ENCODE measurements around the gene KCNK6. TPM values are rescaled to one million over a fixed set of nuclear protein-coding genes. Genes with fewer than 3 reads are reported as not detected.

KCNK6 gene
- total RNA-seq, 1 experiment from 2014 or later, result 6.5 TPM

DNA sequence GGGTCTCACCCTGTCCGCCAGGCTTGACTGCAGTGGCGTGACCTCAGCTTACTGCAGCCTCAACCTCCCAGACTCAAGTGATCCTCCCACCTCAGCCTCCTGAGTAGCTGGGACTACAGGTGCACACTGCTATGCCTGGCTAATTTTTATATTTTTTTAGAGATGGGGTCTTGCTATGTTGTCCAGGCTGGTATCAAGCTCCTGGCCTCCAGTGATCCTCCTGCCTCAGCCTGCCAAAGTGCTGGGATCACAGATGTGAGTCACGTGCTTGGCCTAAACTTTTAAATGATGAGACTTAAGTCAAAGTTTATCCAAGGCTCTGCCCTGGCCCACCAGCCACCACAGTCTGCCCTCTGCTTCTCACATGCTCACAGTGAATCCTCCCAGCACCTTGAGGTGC, 13.4 kb upstream of the KCNK6 start:
- H3K4ac ChIP-seq (ENCODE audit: low read depth, low read length), result no peak overlapping the region
- H3K23me2 ChIP-seq (ENCODE audit: insufficient read length, low read depth, low read length, poor library complexity, severe bottlenecking), result no peaks in the 10 kb centered on the region
- no peak overlapping the region for H3T11ph ChIP-seq (ENCODE audit: low read length)
- H3K14ac ChIP-seq (ENCODE audit: insufficient read depth, low read length), result no peak overlapping the region
- no peaks in the 10 kb centered on the region for H3K4me1 ChIP-seq (ENCODE audit: insufficient read depth, low read length)
- H3K4me2 ChIP-seq (ENCODE audit: insufficient read depth, insufficient read length, low read length), result no peak overlapping the region
- H2BK120ac ChIP-seq (ENCODE audit: low read depth, low read length, poor library complexity, severe bottlenecking), result no peak overlapping the region
- no peak overlapping the region for H2BK12ac ChIP-seq (ENCODE audit: insufficient read length, low read depth, low read length)
- no peak overlapping the region for H3K56ac ChIP-seq (ENCODE audit: insufficient read length, low read depth, low read length)
- H3K9ac ChIP-seq (ENCODE audit: extremely low read depth, insufficient read length, low read length), result no peak overlapping the region
- no peak overlapping the region for H2BK20ac ChIP-seq (ENCODE audit: low read depth, low read length, poor library complexity, severe bottlenecking)
- peaks cover 3 to 22% (median 8%) of the 10 kb centered on the region in 3 experiments; a peak in 6 of 7 replicates for H3K36me3 Mint-ChIP-seq (ENCODE audit: insufficient read depth in 1 of 3, low read depth in 3 of 3)
- H4K8ac ChIP-seq (replicated peaks; ENCODE audit: insufficient read length, low read depth, low read length), result no peak overlapping the region
- H3K9me3 ChIP-seq (ENCODE audit: control insufficient read depth, low read depth, low read length), result no peaks in the 10 kb centered on the region
- no peak overlapping the region for H2AFZ ChIP-seq (ENCODE audit: low read length)
- no peak for DNase-seq
- no peaks in the 10 kb centered on the region for H3K9me3 Mint-ChIP-seq
- no peak overlapping the region for H2AK5ac ChIP-seq (ENCODE audit: insufficient read length, low read length)
- H3K27me3 ChIP-seq (ENCODE audit: insufficient read depth, low read length), result no peaks in the 10 kb centered on the region
- H3K27me3 Mint-ChIP-seq (ENCODE audit: low read depth), result no peaks in the 10 kb centered on the region
- H3K27ac ChIP-seq (ENCODE audit: insufficient read length, low read depth, low read length), result no peak overlapping the region
- no peak overlapping the region for H2BK15ac ChIP-seq (ENCODE audit: low read depth, low read length)
- H3K27ac Mint-ChIP-seq, result no peak overlapping the region
- no peak overlapping the region for H4K5ac ChIP-seq (ENCODE audit: insufficient read length, low read depth, low read length)
- H2BK5ac ChIP-seq (ENCODE audit: insufficient read length, low read length), result no peak overlapping the region
- H3K18ac ChIP-seq (ENCODE audit: insufficient read length, low read depth, low read length), result no peak overlapping the region
- H3K79me2 ChIP-seq (ENCODE audit: insufficient read depth, low read length), result no peaks in the 10 kb centered on the region
- no peak overlapping the region; a peak in 1 of 5 replicates for H3K4me3 Mint-ChIP-seq
- peaks cover 8 to 10% of the 10 kb centered on the region in 2 experiments; a peak in 3 of 4 replicates for H3K4me1 Mint-ChIP-seq
- no CpG with 5 or more reads among the region's 3 CpGs for WGBS (ENCODE audit: extremely low coverage, insufficient read length, low lambda C conversion rate)
- TF ChIP-seq, protein P1, sequence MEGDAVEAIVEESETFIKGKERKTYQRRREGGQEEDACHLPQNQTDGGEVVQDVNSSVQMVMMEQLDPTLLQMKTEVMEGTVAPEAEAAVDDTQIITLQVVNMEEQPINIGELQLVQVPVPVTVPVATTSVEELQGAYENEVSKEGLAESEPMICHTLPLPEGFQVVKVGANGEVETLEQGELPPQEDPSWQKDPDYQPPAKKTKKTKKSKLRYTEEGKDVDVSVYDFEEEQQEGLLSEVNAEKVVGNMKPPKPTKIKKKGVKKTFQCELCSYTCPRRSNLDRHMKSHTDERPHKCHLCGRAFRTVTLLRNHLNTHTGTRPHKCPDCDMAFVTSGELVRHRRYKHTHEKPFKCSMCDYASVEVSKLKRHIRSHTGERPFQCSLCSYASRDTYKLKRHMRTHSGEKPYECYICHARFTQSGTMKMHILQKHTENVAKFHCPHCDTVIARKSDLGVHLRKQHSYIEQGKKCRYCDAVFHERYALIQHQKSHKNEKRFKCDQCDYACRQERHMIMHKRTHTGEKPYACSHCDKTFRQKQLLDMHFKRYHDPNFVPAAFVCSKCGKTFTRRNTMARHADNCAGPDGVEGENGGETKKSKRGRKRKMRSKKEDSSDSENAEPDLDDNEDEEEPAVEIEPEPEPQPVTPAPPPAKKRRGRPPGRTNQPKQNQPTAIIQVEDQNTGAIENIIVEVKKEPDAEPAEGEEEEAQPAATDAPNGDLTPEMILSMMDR (conservative IDR thresholded peaks at IDR 0.05), result no peak
- H3K79me1 ChIP-seq (ENCODE audit: insufficient read depth, low read depth, low read length, poor library complexity, severe bottlenecking), result no peaks in the 10 kb centered on the region
- no peak overlapping the region for H4K91ac ChIP-seq (ENCODE audit: insufficient read length, low read depth, low read length)
- no peaks in the 10 kb centered on the region for H4K20me1 ChIP-seq (ENCODE audit: control insufficient read depth, insufficient read depth, insufficient read length)
- no peak overlapping the region for H3K23ac ChIP-seq (ENCODE audit: insufficient read length, low read depth, low read length)

Measured in H9 (cell line).